ENCODE measurements around the gene NUFIP1.

DNA sequence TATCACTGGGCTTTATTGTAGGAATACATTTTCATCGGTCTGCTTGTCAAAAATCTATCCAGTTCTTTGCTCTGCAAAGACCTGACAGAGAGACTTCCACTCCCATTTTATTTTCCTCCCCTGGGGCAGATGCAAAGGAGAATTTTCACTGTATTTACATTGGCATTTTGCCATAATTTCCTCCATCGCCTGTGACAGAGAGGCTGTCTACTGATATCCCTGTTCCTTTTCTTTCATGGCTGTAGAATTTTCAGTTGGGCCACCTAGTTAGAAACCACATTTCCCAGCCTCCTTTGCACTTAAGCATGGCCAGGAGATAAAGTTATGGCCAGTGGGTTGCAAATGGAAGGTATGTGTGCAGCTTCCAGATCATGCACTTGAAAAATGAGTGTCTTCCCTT lies 89.3 kb downstream of the NUFIP1 start:
- TF ChIP-seq CTCF (IDR thresholded peaks at IDR 0.05; ENCODE audit: low read depth, low read length, poor library complexity, severe bottlenecking) = no peak
- no peak for TF ChIP-seq EZH2phosphoT487 (IDR thresholded peaks at IDR 0.05; ENCODE audit: borderline replicate concordance, low read length)

Measured in DOHH2 (cell line).